H9 (cell line): ENCODE results near the gene KRTAP5-1. TPM values are rescaled to one million over a fixed set of nuclear protein-coding genes. Genes with fewer than 3 reads are reported as not detected.

ENCODE experiments used
- DNase-seq: peaks from one replicate; pipeline ENCODE4 v3.0.0-alpha.2; 2017
- H2AFZ ChIP-seq: one replicate; pipeline ENCODE4 v1.6.1; 2013; ENCODE audit warnings: mild to moderate bottlenecking, low read length, control low read depth, moderate library complexity
- H2AK5ac ChIP-seq: 2 replicates; pipeline ENCODE4 v1.6.1; 2013; ENCODE audit warnings: low read length, control low read depth, mixed read lengths; ENCODE audit not compliant: insufficient read length
- H2BK120ac ChIP-seq: one replicate; pipeline ENCODE4 v1.6.1; 2013; ENCODE audit warnings: low read depth, mild to moderate bottlenecking, low read length, control low read depth, inconsistent platforms; ENCODE audit not compliant: poor library complexity, severe bottlenecking
- H2BK12ac ChIP-seq: 2 replicates; pipeline ENCODE4 v1.6.1; 2013; ENCODE audit warnings: low read length, control low read depth, mixed read lengths, low read depth; ENCODE audit not compliant: insufficient read length
- H2BK15ac ChIP-seq: 2 replicates; pipeline ENCODE4 v1.6.1; 2013; ENCODE audit warnings: low read depth, low read length, control low read depth
- H2BK20ac ChIP-seq: one replicate; pipeline ENCODE4 v1.6.1; 2013; ENCODE audit warnings: low read depth, mild to moderate bottlenecking, low read length, control low read depth, inconsistent platforms; ENCODE audit not compliant: poor library complexity, severe bottlenecking
- H2BK5ac ChIP-seq: 2 replicates; pipeline ENCODE4 v1.6.1; 2013; ENCODE audit warnings: low read length, control low read depth, mixed read lengths; ENCODE audit not compliant: insufficient read length
- H3K14ac ChIP-seq: 2 replicates; pipeline ENCODE4 v1.6.1; 2013; ENCODE audit warnings: low read length, control low read depth; ENCODE audit not compliant: insufficient read depth
- H3K18ac ChIP-seq: 2 replicates; pipeline ENCODE4 v1.6.1; 2013; ENCODE audit warnings: low read depth, mild to moderate bottlenecking, mixed read lengths, low read length, control low read depth; ENCODE audit not compliant: insufficient read length
- H3K23ac ChIP-seq: 2 replicates; pipeline ENCODE4 v1.6.1; 2013; ENCODE audit warnings: low read length, control low read depth, mixed read lengths, low read depth; ENCODE audit not compliant: insufficient read length
- H3K23me2 ChIP-seq: 2 replicates; pipeline ENCODE4 v1.6.1; 2013; ENCODE audit warnings: low read depth, mild to moderate bottlenecking, mixed read lengths, low read length, control low read depth; ENCODE audit not compliant: insufficient read length, poor library complexity, severe bottlenecking
- H3K27ac ChIP-seq: 2 replicates; pipeline ENCODE4 v1.5.1; 2013; ENCODE audit warnings: low read length, control low read depth, mixed read lengths, low read depth; ENCODE audit not compliant: insufficient read length
- H3K27me3 ChIP-seq: 2 replicates; pipeline ENCODE4 v1.6.1; 2013; ENCODE audit warnings: low read length, control low read depth, inconsistent platforms; ENCODE audit not compliant: insufficient read depth
- H3K4ac ChIP-seq: 2 replicates; pipeline ENCODE4 v1.6.1; 2013; ENCODE audit warnings: low read depth, mild to moderate bottlenecking, control low read depth, inconsistent platforms, low read length, moderate library complexity
- H3K4me1 ChIP-seq: 2 replicates; pipeline ENCODE4 v1.6.1; 2013; ENCODE audit warnings: low read length, control low read depth, inconsistent platforms; ENCODE audit not compliant: insufficient read depth
- H3K4me2 ChIP-seq: 2 replicates; pipeline ENCODE4 v1.6.1; 2013; ENCODE audit warnings: low read length, control low read depth, mixed read lengths; ENCODE audit not compliant: insufficient read length, insufficient read depth
- H3K56ac ChIP-seq: 2 replicates; pipeline ENCODE4 v1.6.1; 2013; ENCODE audit warnings: low read depth, mild to moderate bottlenecking, mixed read lengths, low read length, control low read depth; ENCODE audit not compliant: insufficient read length
- H3K79me1 ChIP-seq: 2 replicates; pipeline ENCODE4 v1.6.1; 2013; ENCODE audit warnings: low read depth, mild to moderate bottlenecking, moderate library complexity, low read length, control low read depth, inconsistent platforms; ENCODE audit not compliant: insufficient read depth, poor library complexity, severe bottlenecking
- H3K79me2 ChIP-seq: 2 replicates; pipeline ENCODE4 v1.6.1; 2013; ENCODE audit warnings: low read length, control low read depth, inconsistent platforms; ENCODE audit not compliant: insufficient read depth
- H3K9ac ChIP-seq: 2 replicates; pipeline ENCODE4 v1.6.1; 2013; ENCODE audit warnings: low read length, control low read depth, mixed read lengths; ENCODE audit not compliant: insufficient read length; ENCODE audit errors: extremely low read depth
- H3K9me3 ChIP-seq: one replicate; pipeline ENCODE4 v1.6.1; 2013; ENCODE audit warnings: low read depth, low read length, inconsistent platforms; ENCODE audit not compliant: control insufficient read depth
- H3T11ph ChIP-seq: one replicate; pipeline ENCODE4 v1.6.1; 2013; ENCODE audit warnings: mild to moderate bottlenecking, low read length, control low read depth, inconsistent platforms
- H4K20me1 ChIP-seq: one replicate; pipeline ENCODE4 v1.6.1; 2013; ENCODE audit not compliant: control insufficient read depth, insufficient read length, insufficient read depth
- H4K5ac ChIP-seq: 2 replicates; pipeline ENCODE4 v1.6.1; 2013; ENCODE audit warnings: low read depth, mild to moderate bottlenecking, mixed read lengths, low read length, control low read depth; ENCODE audit not compliant: insufficient read length
- H4K8ac ChIP-seq: replicated peaks from 2 replicates; pipeline ENCODE4 v1.6.1; 2013; ENCODE audit warnings: low read length, control low read depth, mixed read lengths, low read depth; ENCODE audit not compliant: insufficient read length
- H4K91ac ChIP-seq: 2 replicates; pipeline ENCODE4 v1.6.1; 2013; ENCODE audit warnings: low read depth, mild to moderate bottlenecking, moderate library complexity, mixed read lengths, low read length, control low read depth; ENCODE audit not compliant: insufficient read length
- H3K27ac Mint-ChIP-seq, 3 experiments: 2 replicates in 2 of 3; 3 replicates in 1 of 3; pipeline ENCODE4 v1.8.0; 2020 to 2021; ENCODE audit warnings: mixed read lengths in 3 of 3, mild to moderate bottlenecking in 1 of 3, moderate library complexity in 1 of 3
- H3K27me3 Mint-ChIP-seq: 2 replicates; pipeline ENCODE4 v1.8.0; 2021; ENCODE audit warnings: low read depth, mild to moderate bottlenecking, moderate library complexity, mixed read lengths
- H3K36me3 Mint-ChIP-seq, 3 experiments: 2 replicates in 2 of 3; 3 replicates in 1 of 3; pipeline ENCODE4 v1.8.0; 2020 to 2021; ENCODE audit warnings: low read depth in 3 of 3, mixed read lengths in 3 of 3; ENCODE audit not compliant: insufficient read depth in 1 of 3
- H3K4me1 Mint-ChIP-seq, 2 experiments: 2 replicates each; pipeline ENCODE4 v1.8.0; 2020; ENCODE audit warnings: mixed read lengths in 2 of 2
- H3K4me3 Mint-ChIP-seq, 2 experiments: 2 replicates in 1 of 2; 3 replicates in 1 of 2; pipeline ENCODE4 v1.8.0; 2020 to 2021; ENCODE audit warnings: mild to moderate bottlenecking in 2 of 2, mixed read lengths in 2 of 2, moderate library complexity in 1 of 2
- H3K9me3 Mint-ChIP-seq, 2 experiments: 2 replicates in 1 of 2; 3 replicates in 1 of 2; pipeline ENCODE4 v1.8.0; 2020; ENCODE audit warnings: mild to moderate bottlenecking in 2 of 2, mixed read lengths in 2 of 2, moderate library complexity in 1 of 2
- WGBS: extraction: QIAGEN DNeasy Blood & Tissue Kit; methylation state at CpG from one replicate; pipeline ENCODE4 v1.1.7; 2013; ENCODE audit warnings: missing lambda C conversion rate, low lambda C conversion rate, mixed read lengths; ENCODE audit not compliant: insufficient read length; ENCODE audit errors: extremely low coverage; 5-methylcytosine and 5-hydroxymethylcytosine counted together
- total RNA-seq: library from RNA; stranded (reverse); gene quantifications from 2 replicates; pipeline ENCODE4 v1.2.1, GENCODE V29; 2021
- TF ChIP-seq, protein P1 (sequence below): fragments of 200-600 bp; sonication (generic); conservative IDR thresholded peaks from 3 replicates; pipeline ENCODE4 v1.8.0; 2021; ENCODE audit warnings: antibody characterized with exemption, mild to moderate bottlenecking

KRTAP5-1 gene
- total RNA-seq, 1 experiment from 2014 or later = not detected

DNA sequence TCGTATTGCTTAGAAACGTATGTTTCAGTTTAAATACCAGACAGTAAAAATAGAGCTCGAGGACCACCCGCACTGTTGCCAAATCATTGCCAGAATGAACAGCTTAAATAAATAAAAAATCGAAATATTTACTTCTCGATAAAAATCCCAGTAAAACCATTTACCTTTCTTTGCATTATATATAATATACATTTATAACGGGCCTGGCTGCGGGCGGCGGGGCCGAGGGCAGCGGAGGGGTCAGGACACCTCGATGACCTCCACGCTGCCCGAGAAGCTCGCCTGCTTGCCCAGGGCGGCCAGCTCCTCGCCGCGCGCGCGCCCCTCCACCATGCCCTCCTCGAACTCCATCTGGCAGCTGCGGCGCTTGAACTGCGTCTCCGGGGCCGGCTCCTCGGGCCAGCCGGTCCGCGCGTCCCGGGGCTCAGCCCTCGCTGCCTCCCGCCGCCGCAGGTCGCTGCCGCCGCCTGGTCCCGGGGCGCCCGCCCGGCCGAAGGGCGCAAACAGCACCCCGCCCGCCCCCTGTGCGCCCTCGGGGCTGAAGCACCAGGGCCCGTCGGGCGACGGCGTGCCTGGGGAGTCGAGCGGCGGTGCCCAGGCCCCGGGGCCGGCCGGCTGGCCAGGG is 28.7 kb downstream of the KRTAP5-1 start:
- H3K27ac Mint-ChIP-seq = no peak overlapping the region
- no peak overlapping the region for H3K14ac ChIP-seq
- H2BK20ac ChIP-seq = no peak overlapping the region
- no peak overlapping the region for H2BK120ac ChIP-seq
- H3K4me1 Mint-ChIP-seq = peaks cover 26 to 47% of the 10 kb centered on the region in 2 experiments
- H4K8ac ChIP-seq = no peak overlapping the region
- H3K4me2 ChIP-seq = no peak overlapping the region
- H2AK5ac ChIP-seq = no peak overlapping the region
- TF ChIP-seq, protein P1, sequence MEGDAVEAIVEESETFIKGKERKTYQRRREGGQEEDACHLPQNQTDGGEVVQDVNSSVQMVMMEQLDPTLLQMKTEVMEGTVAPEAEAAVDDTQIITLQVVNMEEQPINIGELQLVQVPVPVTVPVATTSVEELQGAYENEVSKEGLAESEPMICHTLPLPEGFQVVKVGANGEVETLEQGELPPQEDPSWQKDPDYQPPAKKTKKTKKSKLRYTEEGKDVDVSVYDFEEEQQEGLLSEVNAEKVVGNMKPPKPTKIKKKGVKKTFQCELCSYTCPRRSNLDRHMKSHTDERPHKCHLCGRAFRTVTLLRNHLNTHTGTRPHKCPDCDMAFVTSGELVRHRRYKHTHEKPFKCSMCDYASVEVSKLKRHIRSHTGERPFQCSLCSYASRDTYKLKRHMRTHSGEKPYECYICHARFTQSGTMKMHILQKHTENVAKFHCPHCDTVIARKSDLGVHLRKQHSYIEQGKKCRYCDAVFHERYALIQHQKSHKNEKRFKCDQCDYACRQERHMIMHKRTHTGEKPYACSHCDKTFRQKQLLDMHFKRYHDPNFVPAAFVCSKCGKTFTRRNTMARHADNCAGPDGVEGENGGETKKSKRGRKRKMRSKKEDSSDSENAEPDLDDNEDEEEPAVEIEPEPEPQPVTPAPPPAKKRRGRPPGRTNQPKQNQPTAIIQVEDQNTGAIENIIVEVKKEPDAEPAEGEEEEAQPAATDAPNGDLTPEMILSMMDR = no peak
- no peaks in the 10 kb centered on the region for H3K23me2 ChIP-seq
- WGBS = 100% methylated on average over 2 of the region's 63 CpGs
- no peaks in the 10 kb centered on the region for H3K9me3 Mint-ChIP-seq
- H3K4ac ChIP-seq = no peak overlapping the region
- H3K27ac ChIP-seq = no peak overlapping the region
- peaks cover 2% of the 10 kb centered on the region; the same call in 1 of the 2 replicates for H3K4me1 ChIP-seq
- H3T11ph ChIP-seq = no peak overlapping the region
- peaks cover 40% of the 10 kb centered on the region for H3K27me3 Mint-ChIP-seq
- no peaks in the 10 kb centered on the region for H3K79me2 ChIP-seq
- no peak overlapping the region for H2BK5ac ChIP-seq
- peaks cover 8% of the 10 kb centered on the region; the same call in 1 of the 2 replicates for H3K27me3 ChIP-seq
- no peak overlapping the region for H2BK12ac ChIP-seq
- no peak overlapping the region for H2BK15ac ChIP-seq
- no peak overlapping the region for H4K91ac ChIP-seq
- H3K9ac ChIP-seq = no peak overlapping the region
- peak overlapping the region in 1 of 2 experiments; percentile 38; a peak in 1 of 5 replicates for H3K4me3 Mint-ChIP-seq
- DNase-seq = peak; percentile 36
- H3K18ac ChIP-seq = no peak overlapping the region
- H3K79me1 ChIP-seq = no peaks in the 10 kb centered on the region
- no peaks in the 10 kb centered on the region for H4K20me1 ChIP-seq
- H3K9me3 ChIP-seq = no peaks in the 10 kb centered on the region
- H3K36me3 Mint-ChIP-seq = peaks cover 0 to 1% (median 0%) of the 10 kb centered on the region in 3 experiments; a peak in 1 of 7 replicates
- no peak overlapping the region for H4K5ac ChIP-seq
- no peak overlapping the region for H2AFZ ChIP-seq
- H3K23ac ChIP-seq = no peak overlapping the region
- no peak overlapping the region for H3K56ac ChIP-seq
